Measurements from ENCODE around the gene CEACAM20. TPM values are rescaled to one million over a fixed set of nuclear protein-coding genes. Genes with fewer than 3 reads are reported as not detected.

Gene CEACAM20
- total RNA-seq, 1 donor from 2014 or later = not detected

- Mint-ChIP-seq H3K9me3 (ENCODE audit: unreplicated experiment) (peaks cover 12% of the 10 kb centered on the region), H3K36me3 (ENCODE audit: low read depth, unreplicated experiment) (no peaks in the 10 kb centered on the region), H3K27ac (ENCODE audit: unreplicated experiment) (no peak overlapping the region), H3K27me3 (ENCODE audit: unreplicated experiment) (peaks cover 6% of the 10 kb centered on the region), H3K4me1 (ENCODE audit: unreplicated experiment) (no peaks in the 10 kb centered on the region), H3K4me3 (ENCODE audit: unreplicated experiment) (no peak overlapping the region)
- no peak for TF ChIP-seq CTCF (IDR thresholded peaks at IDR 0.05; ENCODE audit: unreplicated experiment)
- no peak for DNase-seq (ENCODE audit: low spot score)
Measured at GRCh38 chr19:44509478-44509877, 20.0 kb downstream of the CEACAM20 start.

GRCh38 chr19:44499962-44500949 is 29.2 kb downstream of the CEACAM20 start, which contains the start of gene ZNF180:
TSS of gene ZNF180 (minus strand) at chr19:44500522. CDS start at chr19:44497334, 3,188 bp downstream.
- TF ChIP-seq CTCF (IDR thresholded peaks at IDR 0.05; ENCODE audit: unreplicated experiment) = peak; percentile 93
- Mint-ChIP-seq H3K27ac (ENCODE audit: unreplicated experiment) (peak within 1 kb of the TSS; percentile 75), H3K36me3 (ENCODE audit: low read depth, unreplicated experiment) (peaks cover 38% of the 10 kb centered on the region), H3K4me3 (ENCODE audit: unreplicated experiment) (peak within 1 kb of the TSS; percentile 96), H3K4me1 (ENCODE audit: unreplicated experiment) (peaks cover 19% of the 10 kb centered on the region), H3K9me3 (ENCODE audit: unreplicated experiment) (peaks cover 48% of the 10 kb centered on the region), H3K27me3 (ENCODE audit: unreplicated experiment) (peaks cover 25% of the 10 kb centered on the region)
- peak; percentile 94 for DNase-seq (ENCODE audit: low spot score)

- H3K4me3 Mint-ChIP-seq (ENCODE audit: unreplicated experiment) = peak overlapping the region; percentile 96
- H3K27ac Mint-ChIP-seq (ENCODE audit: unreplicated experiment) = peak overlapping the region; percentile 75
- peaks cover 45% of the 10 kb centered on the region for H3K36me3 Mint-ChIP-seq (ENCODE audit: low read depth, unreplicated experiment)
- DNase-seq (ENCODE audit: low spot score) = no peak
- H3K27me3 Mint-ChIP-seq (ENCODE audit: unreplicated experiment) = peaks cover 25% of the 10 kb centered on the region
- no peak for TF ChIP-seq CTCF (IDR thresholded peaks at IDR 0.05; ENCODE audit: unreplicated experiment)
- peaks cover 19% of the 10 kb centered on the region for H3K4me1 Mint-ChIP-seq (ENCODE audit: unreplicated experiment)
- peaks cover 53% of the 10 kb centered on the region for H3K9me3 Mint-ChIP-seq (ENCODE audit: unreplicated experiment)
Measured at GRCh38 chr19:44499559-44499958, 29.9 kb downstream of the CEACAM20 start.

GRCh38 chr19:44498988-44499387 is 30.5 kb downstream of the CEACAM20 start:
- Mint-ChIP-seq H3K27ac (ENCODE audit: unreplicated experiment) (no peak overlapping the region), H3K27me3 (ENCODE audit: unreplicated experiment) (peaks cover 25% of the 10 kb centered on the region), H3K9me3 (ENCODE audit: unreplicated experiment) (peaks cover 52% of the 10 kb centered on the region), H3K36me3 (ENCODE audit: low read depth, unreplicated experiment) (peaks cover 51% of the 10 kb centered on the region), H3K4me3 (ENCODE audit: unreplicated experiment) (peak overlapping the region; percentile 96), H3K4me1 (ENCODE audit: unreplicated experiment) (peaks cover 19% of the 10 kb centered on the region)
- no peak for TF ChIP-seq CTCF (IDR thresholded peaks at IDR 0.05; ENCODE audit: unreplicated experiment)
- DNase-seq (ENCODE audit: low spot score) = no peak

GRCh38 chr19:44496711-44497110 is 32.8 kb downstream of the CEACAM20 start:
- Mint-ChIP-seq H3K4me1 (ENCODE audit: unreplicated experiment) (peaks cover 19% of the 10 kb centered on the region), H3K9me3 (ENCODE audit: unreplicated experiment) (peaks cover 69% of the 10 kb centered on the region), H3K27me3 (ENCODE audit: unreplicated experiment) (peaks cover 25% of the 10 kb centered on the region), H3K4me3 (ENCODE audit: unreplicated experiment) (peak overlapping the region; percentile 80), H3K27ac (ENCODE audit: unreplicated experiment) (no peak overlapping the region), H3K36me3 (ENCODE audit: low read depth, unreplicated experiment) (peaks cover 74% of the 10 kb centered on the region)
- TF ChIP-seq CTCF (IDR thresholded peaks at IDR 0.05; ENCODE audit: unreplicated experiment) = no peak
- no peak for DNase-seq (ENCODE audit: low spot score)
